OCI-LY7 (cell line): ENCODE data around the gene CCDC9. TPM values are rescaled to one million over a fixed set of nuclear protein-coding genes. Genes with fewer than 3 reads are reported as not detected.
"Not testable (repeated sequence)": the region's sequence is repeated elsewhere in the genome, so short reads cannot be mapped to it uniquely, and the experiment has no call there.

Experiments
- BruUV-seq: library from RNA; stranded (reverse); fragments of 400-500 nt; replicated peaks from 2 replicates; lab custom pipeline; 2021; lab: Mats Ljungman, UMichigan
- CTCF ChIA-PET: fragments of 300-600 bp; sonication (Branson Sonifier 250); formaldehyde crosslinking; loops from one replicate; lab custom pipeline; 2022; ENCODE audit warnings: antibody characterized with exemption; ENCODE audit not compliant: unreplicated experiment; lab: Charles Lee
- POLR2A ChIA-PET: fragments of 300-600 bp; sonication (Branson Sonifier 250); formaldehyde crosslinking; loops from one replicate; lab custom pipeline; 2022; ENCODE audit warnings: antibody characterized with exemption; lab: Charles Lee
- DNase-seq: peaks from one replicate; pipeline ENCODE4 v3.0.0-alpha.2; 2015; ENCODE audit warnings: low spot score
- H2AFZ ChIP-seq: fragments of 200-600 bp; sonication (generic), shearing (Covaris generic); 2 replicates; pipeline ENCODE4 v1.6.1; 2014; ENCODE audit warnings: mild to moderate bottlenecking, antibody characterized with exemption, low read length, moderate library complexity
- H3K27ac ChIP-seq: fragments of 200-600 bp; sonication (generic); 2 replicates; pipeline ENCODE4 v1.5.1; 2014; ENCODE audit warnings: mixed run types, low read depth, mild to moderate bottlenecking, moderate library complexity, low read length, inconsistent platforms; ENCODE audit not compliant: poor library complexity, severe bottlenecking
- H3K36me3 ChIP-seq: fragments of 200-600 bp; sonication (generic); 2 replicates; pipeline ENCODE4 v1.6.1; 2014; ENCODE audit warnings: mild to moderate bottlenecking, antibody characterized with exemption, low read length, moderate library complexity, mixed read lengths; ENCODE audit not compliant: insufficient read depth
- H3K4me1 ChIP-seq: fragments of 200-600 bp; sonication (generic); 2 replicates; pipeline ENCODE4 v1.5.1; 2014; ENCODE audit warnings: mild to moderate bottlenecking, low read length; ENCODE audit not compliant: insufficient read depth, poor library complexity, severe bottlenecking
- H3K4me2 ChIP-seq: fragments of 200-600 bp; sonication (generic); 2 replicates; pipeline ENCODE4 v1.6.1; 2014; ENCODE audit warnings: mild to moderate bottlenecking, low read length
- H3K4me3 ChIP-seq: fragments of 200-600 bp; sonication (generic); 2 replicates; pipeline ENCODE4 v1.5.1; 2014; ENCODE audit warnings: mild to moderate bottlenecking, low read depth, low read length; ENCODE audit not compliant: poor library complexity, severe bottlenecking
- H3K79me2 ChIP-seq: fragments of 200-600 bp; sonication (generic); 2 replicates; pipeline ENCODE4 v1.6.1; 2016; ENCODE audit warnings: low read depth, mild to moderate bottlenecking, low read length, moderate library complexity, mixed read lengths; ENCODE audit not compliant: insufficient read depth
- H3K9me2 ChIP-seq: fragments of 200-600 bp; sonication (generic); 2 replicates; pipeline ENCODE4 v1.6.1; 2016; ENCODE audit warnings: mild to moderate bottlenecking, low read length, mixed read lengths; ENCODE audit not compliant: insufficient read depth
- H3K9me3 ChIP-seq: fragments of 200-600 bp; sonication (generic); 2 replicates; pipeline ENCODE4 v1.6.1; 2014; ENCODE audit warnings: mild to moderate bottlenecking, mixed run types, low read length, mixed read lengths
- H4K20me1 ChIP-seq: fragments of 200-600 bp; sonication (generic); 2 replicates; pipeline ENCODE4 v1.6.1; 2014; ENCODE audit warnings: mild to moderate bottlenecking, antibody characterized with exemption, low read length, moderate library complexity, mixed read lengths; ENCODE audit not compliant: insufficient read depth
- EZH2phosphoT487 ChIP-seq: fragments of 200-600 bp; sonication (generic); IDR thresholded peaks from 2 replicates; pipeline ENCODE4 v1.6.1; 2018; ENCODE audit warnings: low read depth, borderline replicate concordance, mild to moderate bottlenecking, mixed run types, antibody characterized with exemption, low read length, moderate library complexity, mixed read lengths
- intact Hi-C: fragments of 100-400 bp; cut with micrococcal nuclease; formaldehyde crosslinking; loops from one replicate; pipeline ENCODE4 v1.10.0; 2022; ENCODE audit not compliant: unreplicated experiment
- total RNA-seq, 2 experiments: library from RNA; depleted of rRNA in 1 of 2; stranded (reverse); fragments of >200 nt in 1 of 2; shearing (Covaris generic) in 1 of 2; gene quantifications; 2 replicates each; pipeline ENCODE4 v1.2.3, GENCODE V29; 2014 to 2022
- TF ChIP-seq, protein P1 (sequence below): fragments of 200-600 bp; sonication (generic); conservative IDR thresholded peaks from 2 replicates; pipeline ENCODE4 v1.5.1; 2014; ENCODE audit warnings: mild to moderate bottlenecking, antibody characterized with exemption, low read length, moderate library complexity, mixed read lengths

CCDC9 gene
- total RNA-seq, 2 experiments from 2014 or later = 7.9 to 19.7 TPM

DNA sequence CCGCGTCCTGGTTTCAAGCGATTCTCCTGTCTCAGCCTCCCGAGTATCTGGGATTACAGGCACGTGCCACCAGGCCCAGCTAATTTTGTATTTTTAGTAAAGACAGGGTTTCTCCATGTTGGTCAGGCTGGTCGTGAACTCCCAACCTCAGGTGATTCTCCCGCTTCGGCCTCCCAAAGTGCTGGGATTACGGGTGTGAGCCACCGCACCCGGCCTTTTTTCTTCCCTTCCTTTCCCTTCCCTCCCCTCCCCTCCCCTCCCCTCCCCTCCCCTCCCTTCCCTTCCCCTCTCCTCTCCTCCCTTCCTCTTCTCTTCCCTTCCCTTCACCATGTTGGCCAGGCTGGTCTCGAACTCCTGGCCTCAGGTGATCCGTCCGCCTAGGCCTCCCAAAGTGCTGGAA, 44.5 kb downstream of the CCDC9 start:
- H4K20me1 ChIP-seq, H3K79me2 ChIP-seq, H3K9me2 ChIP-seq, BruUV-seq, H3K27ac ChIP-seq, H3K9me3 ChIP-seq, H3K4me3 ChIP-seq, POLR2A ChIA-PET, H3K4me1 ChIP-seq, H3K4me2 ChIP-seq, DNase-seq, H3K36me3 ChIP-seq, CTCF ChIA-PET, intact Hi-C loops, H2AFZ ChIP-seq: not testable (repeated sequence)

- DNase-seq = no peak
- TF ChIP-seq, protein P1, sequence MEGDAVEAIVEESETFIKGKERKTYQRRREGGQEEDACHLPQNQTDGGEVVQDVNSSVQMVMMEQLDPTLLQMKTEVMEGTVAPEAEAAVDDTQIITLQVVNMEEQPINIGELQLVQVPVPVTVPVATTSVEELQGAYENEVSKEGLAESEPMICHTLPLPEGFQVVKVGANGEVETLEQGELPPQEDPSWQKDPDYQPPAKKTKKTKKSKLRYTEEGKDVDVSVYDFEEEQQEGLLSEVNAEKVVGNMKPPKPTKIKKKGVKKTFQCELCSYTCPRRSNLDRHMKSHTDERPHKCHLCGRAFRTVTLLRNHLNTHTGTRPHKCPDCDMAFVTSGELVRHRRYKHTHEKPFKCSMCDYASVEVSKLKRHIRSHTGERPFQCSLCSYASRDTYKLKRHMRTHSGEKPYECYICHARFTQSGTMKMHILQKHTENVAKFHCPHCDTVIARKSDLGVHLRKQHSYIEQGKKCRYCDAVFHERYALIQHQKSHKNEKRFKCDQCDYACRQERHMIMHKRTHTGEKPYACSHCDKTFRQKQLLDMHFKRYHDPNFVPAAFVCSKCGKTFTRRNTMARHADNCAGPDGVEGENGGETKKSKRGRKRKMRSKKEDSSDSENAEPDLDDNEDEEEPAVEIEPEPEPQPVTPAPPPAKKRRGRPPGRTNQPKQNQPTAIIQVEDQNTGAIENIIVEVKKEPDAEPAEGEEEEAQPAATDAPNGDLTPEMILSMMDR = no peak
- TF ChIP-seq EZH2phosphoT487 = no peak
- no peak overlapping the region for H3K27ac ChIP-seq
- no peaks in the 10 kb centered on the region for H3K36me3 ChIP-seq
- no peaks in the 10 kb centered on the region for H4K20me1 ChIP-seq
- no TSS peak for BruUV-seq
- no peak overlapping the region for H3K4me3 ChIP-seq
- no peaks in the 10 kb centered on the region for H3K9me2 ChIP-seq
- H3K4me1 ChIP-seq = peaks cover 8% of the 10 kb centered on the region
- no peaks in the 10 kb centered on the region for H3K79me2 ChIP-seq
- ChIA-PET POLR2A (no interaction called here), CTCF (no interaction called here)
- H3K9me3 ChIP-seq = no peaks in the 10 kb centered on the region
- intact Hi-C loops = no loop called here
- no peak overlapping the region for H3K4me2 ChIP-seq
- no peak overlapping the region for H2AFZ ChIP-seq
Measured at GRCh38 chr19:47302249-47302648, 45.9 kb downstream of the CCDC9 start.

- Histone ChIP-seq H4K20me1 (no peaks in the 10 kb centered on the region), H3K79me2 (no peaks in the 10 kb centered on the region), H3K9me3 (no peaks in the 10 kb centered on the region), H3K27ac (no peak overlapping the region), H3K36me3 (no peaks in the 10 kb centered on the region), H3K4me1 (peaks cover 8% of the 10 kb centered on the region), H2AFZ (no peak overlapping the region), H3K4me2 (no peak overlapping the region), H3K4me3 (no peak overlapping the region), H3K9me2 (no peaks in the 10 kb centered on the region)
- no peak for DNase-seq
- intact Hi-C loops = no loop called here
- ChIA-PET CTCF (no interaction called here), POLR2A (no interaction called here)
- no peak for TF ChIP-seq EZH2phosphoT487
- TF ChIP-seq, protein P1 = no peak
- no TSS peak for BruUV-seq
Measured at GRCh38 chr19:47303966-47304365, 47.6 kb downstream of the CCDC9 start.
